Measurements from ENCODE around the gene PPFIA2.

- TF ChIP-seq CTCF (IDR thresholded peaks at IDR 0.05) (no peak), POLR2A (IDR thresholded peaks at IDR 0.05) (no peak), EP300 (IDR thresholded peaks at IDR 0.05) (no peak), POLR2AphosphoS5 (IDR thresholded peaks at IDR 0.05) (no peak)
Observed at GRCh38 chr12:81633127-81633526, 126.0 kb downstream of the PPFIA2 start.

Data from stomach (tissue), 4 donors.